TTC549 (cell line): Measurements from ENCODE around the gene CHRND.

Experiments
- FAIRE-seq: peaks from 2 replicates; lab custom pipeline; 2012; peaks lifted over from hg19 to GRCh38; lab: Jason Lieb, UNC

The CHRND gene

DNA sequence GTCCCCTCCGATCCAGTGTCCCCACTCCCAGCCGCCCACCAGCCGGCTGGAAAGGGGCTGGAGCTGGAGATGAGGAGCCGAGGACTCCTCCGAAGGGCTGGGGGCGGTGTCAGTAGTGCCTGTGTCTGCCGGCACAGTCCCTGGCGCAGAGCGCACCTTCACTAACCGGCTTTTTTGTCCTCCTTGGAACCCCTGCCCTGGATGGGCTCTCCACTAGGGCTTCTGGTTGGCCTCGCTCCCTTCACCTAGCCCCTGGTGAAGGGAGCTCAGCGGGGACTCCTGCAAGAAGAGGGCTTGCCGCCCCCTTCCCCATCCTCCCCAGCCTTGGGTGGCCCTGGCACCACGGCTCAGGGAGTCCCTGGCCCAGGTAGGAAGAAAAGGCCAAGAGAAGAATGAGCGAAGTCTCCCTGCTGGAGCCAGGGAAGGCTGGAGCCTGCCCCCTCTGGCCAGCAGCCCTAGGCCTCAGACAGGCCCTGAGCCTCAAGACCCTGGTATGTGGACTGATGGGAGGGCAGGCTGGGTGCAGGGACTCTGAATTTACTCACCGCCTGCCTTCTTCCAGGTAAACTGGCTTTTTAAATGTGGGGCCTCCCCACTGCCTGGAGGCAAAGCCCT lies 37.8 kb upstream of the CHRND start:
- no peak for FAIRE-seq

DNA sequence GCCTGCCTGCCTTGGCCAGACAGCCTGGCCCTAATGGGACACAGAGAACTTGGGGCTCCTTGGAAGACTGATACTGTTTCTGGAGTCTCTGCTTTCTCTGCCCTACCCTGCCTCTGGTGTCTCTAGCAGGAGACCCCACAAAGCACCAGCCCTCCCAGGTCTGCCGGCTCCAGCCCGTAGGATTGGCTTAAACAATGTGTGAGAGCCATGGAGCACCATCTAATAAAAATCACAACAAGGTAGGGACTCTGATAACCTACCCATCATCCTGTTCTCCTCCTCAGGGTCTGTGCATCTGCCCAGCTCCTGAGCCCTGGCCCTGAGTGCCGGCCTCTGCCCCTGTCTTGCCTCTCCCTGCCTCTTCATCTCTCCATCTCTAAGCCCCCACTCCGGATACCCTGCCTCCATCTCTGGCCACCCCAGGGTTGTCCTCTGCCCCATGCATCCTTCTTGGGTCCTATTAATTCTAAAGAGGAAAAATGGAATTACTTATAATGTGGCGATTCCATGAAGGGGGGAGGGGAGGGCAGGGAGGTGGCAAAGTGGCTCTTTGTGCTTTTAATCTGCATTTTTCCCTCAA lies 37.1 kb upstream of the CHRND start:
- no peak for FAIRE-seq

DNA sequence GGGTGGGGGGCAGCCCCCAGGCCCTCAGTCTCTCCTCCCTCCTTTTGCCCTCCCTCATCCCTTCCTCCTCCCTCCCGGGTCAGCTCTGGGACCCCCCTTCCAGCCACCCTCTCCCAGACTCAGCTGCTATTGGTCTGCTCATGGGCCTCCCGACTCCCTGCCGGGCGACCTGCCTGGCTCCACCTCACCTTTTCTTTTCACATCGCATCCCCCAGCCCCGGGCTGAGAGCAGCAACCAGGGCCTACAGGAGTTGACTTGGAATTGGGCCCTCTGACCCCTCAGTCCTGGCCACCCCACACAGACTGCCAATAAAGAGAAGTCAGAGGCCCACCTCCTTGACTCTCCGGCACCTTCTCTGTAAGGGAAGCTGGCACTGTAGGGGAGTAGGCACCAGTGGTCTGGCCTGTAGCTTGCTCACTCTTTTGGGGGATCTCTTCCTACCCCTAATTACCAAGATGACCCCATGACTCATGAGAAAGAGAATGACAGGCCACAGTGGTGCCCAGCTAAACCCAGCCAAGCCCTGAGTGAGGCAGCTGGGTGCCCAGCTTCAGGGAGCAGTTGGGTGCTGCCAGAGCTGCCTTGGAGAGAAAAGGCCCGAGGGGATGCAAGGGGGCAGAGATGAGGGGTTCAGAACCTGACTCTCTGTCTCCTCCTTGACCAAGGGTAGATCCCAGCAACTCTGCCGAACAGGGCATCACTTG lies 36.3 kb upstream of the CHRND start:
- no peak for FAIRE-seq

DNA sequence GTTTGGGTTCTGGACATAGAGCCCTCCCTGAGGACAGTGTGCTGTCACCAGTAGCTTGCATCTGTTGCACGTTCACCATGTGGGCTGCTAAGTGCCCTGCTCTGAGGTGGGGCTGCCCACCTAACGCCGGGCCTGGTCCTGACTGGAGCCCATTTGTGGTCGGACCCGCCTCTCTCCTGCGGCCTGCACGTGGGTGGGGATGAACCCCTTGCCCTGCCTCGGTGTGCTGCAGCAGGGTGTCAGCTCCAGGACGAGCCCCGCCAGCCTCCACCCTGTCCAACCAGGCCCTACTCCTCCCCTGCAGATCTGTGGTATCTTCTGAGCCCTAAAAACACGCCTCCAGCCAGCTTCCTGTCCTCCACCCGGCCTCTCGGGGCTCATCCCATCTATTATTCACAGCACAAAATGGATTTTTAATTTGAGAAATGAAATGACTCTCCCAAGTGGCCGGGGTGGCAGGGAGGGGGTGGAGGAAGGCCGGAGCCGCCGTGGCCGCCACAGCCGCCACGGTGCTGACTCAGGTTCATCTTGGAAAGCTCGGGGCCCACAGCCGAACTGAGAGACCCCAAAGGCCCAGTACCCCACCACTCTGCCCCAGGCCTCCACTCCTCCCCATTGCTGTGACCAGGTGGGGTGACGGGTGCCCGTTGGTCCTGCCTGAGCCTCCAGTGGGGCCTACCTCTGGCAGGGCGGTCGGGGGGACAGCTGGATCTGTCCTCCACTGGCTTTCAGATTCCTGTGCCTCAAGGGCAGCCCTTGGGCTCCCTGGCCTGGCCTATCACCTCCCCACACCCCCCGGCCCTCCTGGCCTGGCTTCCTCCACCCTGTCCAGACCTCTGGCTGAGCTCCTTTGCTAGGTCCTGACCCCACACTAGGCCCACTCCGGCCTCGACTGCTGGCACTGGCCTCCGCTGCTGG lies 35.5 kb upstream of the CHRND start:
- no peak for FAIRE-seq

DNA sequence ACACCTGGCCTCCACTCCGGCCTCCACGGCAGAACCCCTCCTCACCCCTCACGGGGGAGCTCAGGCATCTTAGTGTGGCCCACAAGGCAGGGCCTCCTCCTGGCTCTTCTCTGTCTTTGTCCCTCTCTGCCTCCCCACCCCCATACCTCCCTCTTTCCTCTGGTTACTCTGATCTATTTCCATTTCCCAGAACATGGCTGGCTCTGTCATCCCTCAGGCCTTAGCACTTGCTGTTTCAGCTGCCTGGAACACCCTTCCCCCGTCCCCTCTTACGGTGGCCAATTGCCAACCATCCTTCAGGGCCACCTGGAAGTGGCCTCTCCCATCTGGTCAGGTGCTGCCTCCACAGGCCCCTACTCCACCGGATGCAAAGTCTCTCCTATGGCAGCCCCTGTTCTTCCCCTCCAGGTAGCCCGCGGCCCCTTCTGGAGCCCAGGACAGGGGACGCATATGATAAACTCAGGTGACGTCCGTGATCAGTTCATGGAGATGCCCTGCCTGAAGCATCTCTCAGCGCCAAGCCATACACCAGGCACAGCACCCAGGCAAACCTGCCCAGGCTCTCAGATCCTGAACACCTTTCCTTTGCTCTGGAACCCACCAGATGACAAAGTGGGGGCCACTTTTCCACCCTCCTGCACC lies 34.7 kb upstream of the CHRND start:
- FAIRE-seq, result no peak

DNA sequence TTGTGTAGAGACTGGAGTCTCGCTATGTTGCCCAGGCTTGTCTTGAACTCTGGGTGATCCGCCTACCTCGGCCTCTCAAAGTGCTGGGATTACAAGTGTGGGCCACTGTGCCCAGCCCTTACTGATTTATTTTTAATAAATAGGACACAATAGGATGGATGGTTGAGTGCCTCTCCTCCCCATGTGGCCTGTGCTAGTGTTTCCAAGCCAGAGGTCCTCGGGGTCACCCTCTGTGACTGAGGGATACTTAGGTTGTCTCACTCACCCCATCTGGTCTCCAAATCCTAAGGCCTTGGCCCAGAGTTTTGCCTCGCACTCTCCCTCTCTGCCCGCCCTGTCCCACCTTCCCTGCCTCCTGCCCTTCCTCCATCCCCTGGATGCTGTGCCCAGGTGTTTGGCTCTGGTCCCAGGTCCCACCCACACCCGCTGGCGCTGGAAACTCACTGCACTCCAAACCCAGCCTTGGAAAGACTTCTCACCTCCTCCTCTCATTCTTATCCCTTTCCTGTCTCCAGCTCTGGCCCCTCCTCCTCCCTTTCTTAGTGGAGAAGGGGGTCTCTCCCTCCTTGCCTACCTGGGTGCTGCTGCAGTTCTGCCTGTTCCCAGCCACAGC lies 33.6 kb upstream of the CHRND start:
- no peak for FAIRE-seq

DNA sequence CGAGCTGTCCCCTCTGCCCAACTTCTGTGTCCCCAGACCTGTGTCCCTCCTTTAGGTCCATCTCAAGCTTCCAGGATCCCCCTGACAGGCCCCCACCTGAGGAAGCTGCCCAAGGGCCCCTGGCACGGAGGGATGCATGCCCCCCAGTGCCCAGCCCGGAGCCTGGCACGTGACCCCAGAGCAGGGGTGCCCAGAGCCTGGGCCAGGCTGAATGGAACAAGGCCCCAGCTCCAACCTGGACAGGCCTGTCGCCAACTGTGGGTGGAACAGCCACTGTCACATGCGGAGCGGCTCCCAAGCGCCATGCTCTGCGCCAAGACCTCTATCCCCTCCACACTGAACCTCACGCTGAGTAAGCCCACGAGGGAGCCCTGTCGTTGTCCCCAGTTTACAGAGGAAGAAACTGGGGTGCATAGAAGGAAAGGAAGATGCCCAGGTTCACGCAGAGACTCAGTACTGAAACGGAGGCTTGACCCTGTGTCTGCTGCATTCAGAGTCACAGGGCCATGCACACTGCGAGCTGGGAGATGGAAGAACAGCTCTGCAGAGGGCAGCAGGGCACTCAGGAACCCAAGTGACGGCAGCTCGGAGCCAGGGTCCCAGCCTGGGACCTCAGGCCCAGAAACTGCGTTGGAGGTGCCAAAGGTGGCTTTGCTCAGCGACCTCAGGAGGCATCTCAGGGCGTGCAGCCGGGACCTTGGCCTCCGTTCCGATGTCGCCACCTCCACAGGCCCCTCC lies 32.8 kb upstream of the CHRND start:
- no peak for FAIRE-seq

DNA sequence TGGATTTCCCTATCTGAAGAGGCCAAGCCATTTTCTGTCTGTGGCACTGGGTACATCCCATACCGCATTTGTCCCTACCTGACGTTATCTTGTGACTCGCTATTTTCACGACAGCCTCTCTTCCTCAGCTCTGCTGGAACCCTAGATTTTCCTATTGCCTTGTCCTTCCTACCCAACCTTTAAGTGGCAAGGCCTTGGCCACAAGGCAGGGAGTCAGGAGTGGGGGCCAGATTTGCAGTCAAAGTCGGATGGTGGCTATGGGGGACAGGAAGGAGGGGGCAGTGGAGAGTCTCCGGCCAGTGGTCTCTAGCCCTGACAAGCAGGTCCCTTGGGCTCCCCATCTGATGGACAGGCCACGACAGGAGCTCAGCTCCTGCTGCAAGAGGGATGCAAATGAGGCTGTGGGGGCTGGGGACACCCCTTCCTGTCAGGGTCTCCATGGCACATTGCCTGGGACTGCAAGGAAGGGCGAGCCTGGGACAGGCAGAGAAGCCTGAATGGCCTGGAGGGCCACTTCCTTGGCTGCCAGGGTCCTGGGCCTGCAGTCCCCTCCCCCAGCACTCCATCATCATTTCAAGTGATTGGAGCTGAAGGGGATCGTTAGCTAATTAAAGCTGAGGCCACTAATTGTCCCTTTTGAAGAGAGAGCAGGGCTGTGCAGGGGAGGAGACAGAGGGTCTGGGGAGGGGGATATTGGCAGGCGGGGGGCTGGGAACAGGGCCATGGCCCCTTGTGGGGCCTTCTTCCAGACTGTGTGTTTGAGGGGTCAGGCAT lies 32.1 kb upstream of the CHRND start:
- no peak for FAIRE-seq

DNA sequence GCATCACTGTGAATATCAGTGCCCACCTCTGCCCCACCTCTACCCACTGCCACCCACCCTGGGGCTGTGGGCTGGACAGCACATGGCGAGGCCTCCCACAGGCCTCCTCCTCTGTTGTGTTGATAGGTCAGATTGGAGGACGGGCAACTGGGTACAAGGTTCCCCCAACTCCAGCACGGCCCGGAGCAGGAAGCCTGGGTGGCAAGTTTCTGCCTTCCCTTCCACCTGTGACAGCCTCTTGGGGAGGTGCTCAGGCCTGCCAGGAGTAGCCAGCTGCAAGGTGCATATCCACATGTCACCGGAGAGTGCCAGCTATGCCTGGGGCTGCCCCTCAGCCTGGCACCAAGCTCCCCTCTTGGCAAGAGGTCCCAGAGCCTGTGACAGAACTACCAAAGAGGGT lies 31.4 kb upstream of the CHRND start:
- no peak for FAIRE-seq

DNA sequence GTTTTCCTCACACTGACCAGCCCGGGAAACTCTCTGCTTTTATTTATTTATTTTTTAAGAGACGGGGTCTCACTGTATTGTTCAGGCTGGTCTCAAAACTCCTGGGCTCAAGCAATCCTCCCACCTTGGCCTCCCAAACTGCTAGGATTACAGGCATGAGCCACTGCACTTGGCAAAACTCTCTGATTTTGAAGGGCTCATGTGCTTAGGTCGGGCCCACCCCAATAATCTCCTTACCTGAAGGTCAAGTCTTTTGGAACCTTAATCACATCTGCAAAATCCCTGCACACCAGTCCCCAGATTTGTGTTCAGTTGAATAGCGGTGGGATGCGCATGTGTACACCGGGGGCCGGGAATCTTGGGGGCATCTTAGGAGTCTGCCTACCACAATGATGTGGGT lies 30.7 kb upstream of the CHRND start:
- FAIRE-seq, result no peak

DNA sequence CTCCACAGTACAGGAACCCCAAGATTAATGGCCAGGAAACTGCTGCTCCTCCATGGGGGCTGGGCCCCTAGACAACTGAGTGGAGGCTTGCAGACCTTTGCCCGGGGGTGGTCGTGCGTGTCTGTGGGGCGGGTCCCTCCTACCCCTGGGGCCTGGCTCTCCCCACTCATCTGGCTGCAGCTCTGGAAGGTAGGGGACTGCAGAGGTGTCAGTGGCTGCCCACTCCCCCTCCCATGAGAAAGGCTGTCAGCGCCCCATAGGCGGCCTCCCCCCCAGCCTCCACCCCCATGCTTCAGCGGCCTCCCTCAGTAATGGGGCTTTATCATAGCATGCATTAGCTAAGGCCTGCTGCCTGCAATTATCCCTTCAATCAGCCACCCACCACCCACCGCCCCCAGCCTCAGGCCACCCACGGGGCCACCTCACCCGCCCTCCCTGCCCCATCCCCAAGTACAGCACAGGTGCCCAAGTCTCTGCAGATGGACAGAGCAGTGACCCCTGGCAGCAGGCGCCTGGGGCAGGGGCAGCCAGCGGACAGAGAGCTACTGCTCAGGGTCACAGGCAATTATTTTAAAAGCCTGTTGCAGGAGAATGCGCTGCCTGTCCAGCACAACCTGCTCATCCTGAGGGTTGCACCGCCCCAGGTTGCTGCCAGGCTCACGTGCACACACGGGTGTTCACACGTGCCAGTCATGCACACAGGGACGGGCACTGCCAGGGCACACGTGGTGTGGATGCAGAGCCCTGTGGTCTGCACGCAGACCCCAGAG lies 29.3 kb upstream of the CHRND start:
- no peak for FAIRE-seq

DNA sequence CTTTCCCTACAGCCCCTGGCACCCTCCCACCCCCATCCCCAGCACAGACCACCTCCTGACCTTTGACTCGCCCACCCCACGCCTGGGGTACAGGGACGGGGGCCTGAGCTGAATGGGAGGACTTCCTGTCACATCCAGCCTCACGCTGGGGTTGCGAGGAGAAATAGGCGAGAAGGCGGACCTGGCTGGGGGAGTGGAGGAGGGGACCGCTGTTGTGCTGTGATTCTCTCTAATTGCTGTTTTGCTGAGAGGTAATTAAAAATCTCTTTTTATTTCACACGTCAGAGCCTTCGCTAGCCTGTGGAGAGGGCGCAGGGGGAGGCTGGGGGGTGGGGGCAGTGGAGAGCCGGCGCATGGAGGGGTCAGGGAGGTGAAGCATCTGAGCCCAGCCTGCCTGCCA lies 28.6 kb upstream of the CHRND start:
- FAIRE-seq, result no peak

DNA sequence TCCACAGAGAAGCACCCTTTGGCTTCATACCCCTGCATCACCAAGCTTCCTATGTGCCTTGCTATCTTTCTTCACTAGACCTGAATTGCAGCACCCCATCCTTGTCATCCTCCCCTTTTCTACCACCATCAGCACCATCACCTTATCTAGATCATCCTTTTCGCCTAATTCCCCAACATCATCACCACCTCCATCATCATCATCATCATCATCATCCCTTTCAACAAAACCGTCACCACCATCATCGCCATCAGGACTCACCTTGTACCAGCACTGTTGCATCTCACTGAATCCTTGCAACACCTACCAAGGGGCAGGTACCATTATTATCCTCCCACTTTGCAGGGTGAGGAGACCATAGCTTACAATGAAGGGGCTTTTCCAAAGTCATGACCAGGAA lies 27.5 kb upstream of the CHRND start:
- FAIRE-seq, result no peak

DNA sequence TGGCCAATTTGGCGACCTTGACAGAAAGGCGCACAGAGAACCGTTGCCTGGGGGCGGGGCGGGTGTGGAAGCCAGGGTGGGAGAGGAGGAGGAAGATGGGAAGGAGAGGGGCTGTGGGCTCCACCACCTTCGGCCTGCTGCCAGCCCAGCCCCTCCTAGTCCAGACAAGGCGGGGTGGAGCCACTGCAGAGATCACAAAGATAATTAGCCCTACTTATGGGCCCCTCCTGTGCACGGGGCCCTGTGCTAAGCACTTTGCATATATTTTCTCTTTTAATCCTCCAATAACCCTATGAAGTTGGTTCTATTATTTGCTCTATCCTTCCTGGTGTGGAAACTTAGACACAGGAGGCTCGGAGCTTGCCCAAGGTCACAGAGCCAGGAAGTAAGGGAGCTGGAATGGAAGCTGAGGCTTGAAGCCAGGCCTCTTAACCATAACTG lies 24.6 kb upstream of the CHRND start:
- FAIRE-seq, result no peak

DNA sequence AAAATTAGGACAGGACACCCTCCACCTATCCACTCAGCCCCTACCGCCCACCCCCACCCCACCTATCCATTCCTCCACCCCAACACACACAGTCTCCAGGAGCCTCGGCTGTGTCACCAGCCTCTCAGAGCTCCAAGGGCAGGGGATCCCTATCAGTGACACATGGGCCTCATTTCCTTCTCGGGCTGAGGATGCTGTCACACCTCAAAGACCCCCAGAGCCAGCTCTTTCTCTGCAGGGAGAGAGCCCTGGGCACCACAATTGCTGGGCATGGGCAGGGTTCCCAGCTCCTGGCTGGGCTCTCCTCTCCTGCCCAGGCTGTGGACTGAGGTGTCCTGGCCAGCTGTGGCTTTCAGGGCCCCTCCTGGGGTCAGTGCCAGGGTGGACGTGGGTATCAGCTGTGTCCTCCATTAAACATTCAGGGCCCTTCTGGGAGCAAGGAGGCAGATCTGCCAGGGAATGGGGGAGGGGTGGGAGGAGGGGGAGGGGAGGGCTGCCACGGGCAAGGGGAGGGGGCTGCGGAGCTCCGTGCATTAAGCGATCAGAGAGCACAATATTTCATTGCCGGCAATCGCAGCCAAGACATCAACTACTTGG lies 24.1 kb upstream of the CHRND start:
- no peak for FAIRE-seq

DNA sequence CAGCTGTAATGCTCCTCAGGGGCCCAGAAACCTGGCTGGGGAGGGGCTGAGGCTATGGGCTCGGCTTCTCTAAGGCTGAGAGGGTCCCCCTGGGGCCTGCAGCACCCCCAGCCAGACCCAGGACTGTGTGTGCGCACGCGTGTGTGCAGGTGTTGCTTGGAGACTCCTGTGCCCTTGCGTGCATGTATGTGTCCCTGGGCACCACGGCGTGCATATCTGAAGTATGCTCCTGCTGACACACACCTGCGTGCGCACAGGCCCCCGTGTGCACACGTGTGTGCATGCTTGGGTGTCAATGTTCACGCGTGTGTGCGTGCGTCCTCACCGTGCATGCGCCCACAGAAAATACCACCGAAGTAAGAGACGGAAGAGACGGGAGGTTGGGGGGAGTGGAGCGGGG lies 23.4 kb upstream of the CHRND start:
- no peak for FAIRE-seq

DNA sequence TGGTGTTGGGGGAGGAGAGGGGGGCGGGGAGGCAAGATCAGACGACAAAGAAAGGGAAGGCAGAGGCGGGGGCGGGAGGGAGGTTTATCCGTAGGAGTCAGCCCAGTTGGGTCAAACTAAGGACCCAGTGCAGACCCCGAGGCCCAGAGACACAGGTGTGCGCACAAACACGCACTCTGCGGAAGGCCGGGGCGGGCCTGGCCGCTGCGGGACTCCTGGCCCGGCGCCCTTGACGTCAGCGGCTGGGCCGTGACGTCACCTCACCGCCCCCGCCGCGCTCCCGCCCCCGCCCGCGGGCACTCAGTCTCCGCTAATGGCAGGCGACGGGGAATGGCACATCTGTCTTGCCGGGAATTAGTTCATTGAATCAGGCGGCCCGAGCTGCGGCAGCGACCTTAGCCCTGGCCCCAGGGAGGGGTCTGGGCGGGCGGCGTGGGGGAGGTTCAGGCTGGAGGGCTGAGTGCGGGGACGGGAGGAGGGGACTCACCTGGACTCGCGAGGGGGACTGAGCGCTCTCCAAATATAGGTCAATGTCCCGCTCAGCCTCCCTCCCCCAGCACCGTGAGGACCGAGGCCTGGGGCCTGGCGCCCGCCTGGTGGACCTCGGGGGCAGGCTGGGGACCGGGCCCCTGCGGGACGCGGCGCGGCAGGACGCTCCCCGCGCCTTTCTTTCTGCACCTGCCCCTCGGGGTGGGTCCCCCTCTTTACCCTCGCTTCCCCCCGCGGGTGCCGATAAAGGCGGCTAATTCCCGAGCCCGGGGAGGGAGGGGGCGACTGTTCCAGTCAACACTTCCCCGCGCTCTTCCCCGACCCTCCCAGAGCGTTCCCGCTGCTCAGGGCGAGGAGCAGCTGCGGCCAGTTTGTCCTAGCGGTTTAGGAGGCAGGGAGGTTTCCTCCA lies 22.8 kb upstream of the CHRND start:
- no peak for FAIRE-seq

DNA sequence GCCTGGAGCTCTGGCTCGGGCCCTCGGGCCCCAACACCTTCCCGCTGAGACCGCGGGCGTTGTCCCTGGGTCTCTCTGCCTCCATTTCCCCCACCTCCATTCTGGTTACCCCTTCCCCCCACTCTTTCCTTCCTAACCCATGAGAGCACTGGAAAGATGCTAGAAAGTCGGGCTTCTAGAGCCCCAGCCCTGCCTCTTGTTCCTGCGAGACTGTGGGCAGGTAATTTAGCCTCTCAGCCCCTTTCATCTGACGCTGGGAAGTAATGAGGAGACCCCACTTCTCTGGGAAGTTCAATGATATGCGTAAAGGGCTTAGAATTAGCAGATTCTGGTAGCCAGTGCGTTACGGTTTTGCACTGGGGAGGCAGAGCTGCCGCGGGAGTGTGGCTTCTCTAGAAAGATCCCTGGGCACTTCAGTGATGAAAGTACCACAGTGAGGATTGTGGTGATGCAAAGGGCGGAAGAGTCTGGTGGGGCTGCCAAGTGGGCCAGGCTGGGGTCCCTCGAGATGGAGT lies 22.1 kb upstream of the CHRND start:
- no peak for FAIRE-seq
